KOPT-K1 (cell line): ENCODE data around the gene TRIOBP.
A peak's percentile ranks its signal among the peaks of the same experiment; 100 is the strongest.

Source experiments
- H3K27ac ChIP-seq: fragments of 200-600 bp; sonication (generic); 2 replicates; pipeline ENCODE4 v1.5.1; 2016; ENCODE audit warnings: antibody characterized with exemption, mild to moderate bottlenecking, low read depth, low read length; ENCODE audit not compliant: poor library complexity, severe bottlenecking
- H3K36me3 ChIP-seq: fragments of 200-600 bp; sonication (generic); 2 replicates; pipeline ENCODE4 v1.5.1; 2017; ENCODE audit warnings: antibody characterized with exemption, mild to moderate bottlenecking, low read length, moderate library complexity; ENCODE audit not compliant: insufficient read depth
- H3K9me3 ChIP-seq: fragments of 200-600 bp; sonication (generic); 2 replicates; pipeline ENCODE4 v1.5.1; 2017; ENCODE audit warnings: antibody characterized with exemption, low read length, mild to moderate bottlenecking; ENCODE audit not compliant: insufficient read depth, poor library complexity, severe bottlenecking

Gene TRIOBP

DNA sequence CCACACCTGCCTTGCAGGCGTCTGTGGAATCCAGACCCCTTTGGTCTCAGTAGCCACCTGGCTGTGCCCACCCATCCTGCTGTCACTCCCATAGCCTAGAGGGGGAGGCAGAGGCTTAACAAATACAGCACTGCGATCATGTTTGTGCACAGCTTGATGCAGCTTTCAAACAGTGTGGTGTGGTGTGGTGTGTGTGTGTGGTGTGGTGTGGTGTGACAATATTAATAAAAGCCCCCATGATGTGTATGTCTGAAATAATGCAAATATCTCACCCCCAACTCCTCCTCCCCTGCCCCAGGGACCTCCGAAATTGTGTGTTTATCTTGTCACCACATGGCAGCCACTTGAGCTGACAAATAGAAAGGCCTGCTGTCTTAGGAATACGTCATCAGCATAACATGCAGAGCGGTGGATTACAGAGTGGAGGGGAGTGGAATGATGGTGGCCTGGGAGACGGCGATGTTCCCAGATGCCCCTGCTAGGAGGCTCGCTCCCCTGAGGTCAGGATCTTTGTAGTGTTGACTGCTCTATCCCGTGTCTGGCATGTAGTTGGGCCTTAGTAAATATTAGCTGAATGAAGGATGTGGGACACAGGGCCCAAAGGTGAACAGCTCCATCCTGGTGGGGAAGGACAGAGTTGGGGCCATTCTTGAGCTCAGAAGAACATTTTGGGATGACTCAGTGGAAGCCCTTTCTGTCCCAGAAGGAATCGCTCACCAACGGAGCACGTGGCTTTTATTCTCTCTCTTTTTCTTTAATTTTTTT is 35.5 kb upstream of the TRIOBP start:
- Histone ChIP-seq H3K27ac (no peak overlapping the region), H3K36me3 (peaks cover 57% of the 10 kb centered on the region), H3K9me3 (no peaks in the 10 kb centered on the region)

DNA sequence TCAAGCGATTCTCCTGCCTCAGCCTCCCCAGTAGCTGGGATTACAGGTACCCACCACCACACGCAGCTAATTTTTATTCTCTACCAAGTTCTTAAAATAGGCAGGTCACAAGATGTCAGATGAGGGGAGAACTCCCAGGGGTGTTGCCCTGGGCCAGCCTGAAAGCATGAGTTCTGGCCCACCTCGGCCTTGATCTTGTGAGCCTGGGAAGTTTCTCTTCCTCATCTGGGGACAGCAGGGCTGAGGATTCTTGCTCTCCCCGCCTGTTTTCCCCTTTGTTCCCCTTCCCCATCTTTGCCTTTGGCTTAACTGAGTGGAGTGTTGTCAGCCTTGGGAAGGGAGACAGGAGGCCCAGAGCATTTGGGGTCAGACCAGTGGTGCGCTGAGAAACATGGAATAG is 34.8 kb upstream of the TRIOBP start:
- H3K27ac ChIP-seq, result no peak overlapping the region
- no peaks in the 10 kb centered on the region for H3K9me3 ChIP-seq
- H3K36me3 ChIP-seq, result peaks cover 64% of the 10 kb centered on the region

DNA sequence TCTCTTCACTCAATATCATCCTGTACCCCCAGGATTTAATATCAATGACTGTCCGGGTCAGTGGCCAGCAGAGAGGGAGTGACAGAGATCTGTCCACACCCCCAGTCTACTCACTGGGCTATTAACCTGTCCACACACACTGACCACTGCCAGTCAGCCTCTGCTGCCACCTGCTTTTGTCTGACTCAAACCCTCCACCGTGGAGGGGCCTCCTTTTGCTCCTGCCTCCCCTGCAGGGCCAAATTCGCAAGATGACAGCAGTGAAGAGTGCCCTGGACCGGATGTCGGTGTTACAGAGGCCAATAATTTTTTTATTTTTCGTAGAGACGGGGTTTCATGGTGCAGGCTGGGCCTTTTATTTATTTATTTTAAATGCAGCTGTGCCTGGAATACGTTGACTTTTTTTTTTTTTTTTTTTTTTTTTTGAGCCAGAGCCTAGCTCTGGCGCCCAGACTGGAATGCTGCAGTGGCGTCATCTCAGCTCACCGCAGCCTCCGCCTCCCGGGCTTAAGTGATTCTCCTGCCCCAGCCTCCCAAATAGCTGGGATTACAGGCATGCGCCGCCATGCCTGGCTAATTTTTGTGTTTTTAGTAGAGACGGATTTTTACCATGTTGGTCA is 33.2 kb upstream of the TRIOBP start:
- H3K36me3 ChIP-seq, result peaks cover 80% of the 10 kb centered on the region
- no peak overlapping the region for H3K27ac ChIP-seq

DNA sequence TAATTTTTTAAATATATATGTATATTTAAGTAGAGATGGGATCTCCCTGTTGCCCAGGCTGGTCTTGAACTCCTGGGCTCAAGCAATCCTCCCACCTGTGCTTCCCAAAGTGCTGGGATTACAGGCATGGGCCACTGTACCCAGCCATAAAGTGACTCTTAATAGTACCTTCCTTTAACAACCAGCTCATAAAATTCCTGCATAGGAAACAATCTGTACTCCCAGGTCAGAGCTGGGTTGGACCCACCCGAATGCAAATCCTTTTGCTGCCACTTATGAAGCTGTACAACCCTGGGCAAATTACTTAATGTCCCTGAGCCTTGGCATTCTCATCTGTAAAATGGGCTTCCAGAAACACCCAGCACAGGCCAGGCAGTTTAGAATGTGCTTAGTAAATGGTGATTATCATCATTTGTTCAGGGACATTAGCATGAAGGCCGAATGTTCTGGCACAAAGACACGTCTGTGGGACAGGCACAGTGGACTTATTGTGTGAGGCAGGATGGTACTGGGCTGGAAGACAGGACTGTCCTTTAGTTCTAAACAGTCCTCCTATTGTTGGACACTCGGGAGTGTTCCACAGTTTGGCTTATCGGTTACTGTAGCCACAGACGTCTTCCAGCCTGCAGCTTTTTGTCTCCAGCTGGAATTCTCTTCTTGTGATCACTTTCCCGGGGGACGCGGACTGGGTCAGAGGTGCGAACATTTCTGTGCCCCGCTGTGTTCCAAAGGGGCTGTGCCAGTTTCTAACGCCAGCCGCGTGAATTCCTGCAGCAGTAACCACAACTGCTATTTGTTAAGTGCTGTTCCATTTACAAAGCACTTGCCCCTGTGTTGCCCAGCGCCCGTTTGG is 32.4 kb upstream of the TRIOBP start:
- Histone ChIP-seq H3K36me3 (peaks cover 86% of the 10 kb centered on the region), H3K9me3 (no peaks in the 10 kb centered on the region), H3K27ac (no peak overlapping the region)

More for the DNA sequence above, 33.2 kb upstream of the TRIOBP start:
- no peaks in the 10 kb centered on the region for H3K9me3 ChIP-seq

DNA sequence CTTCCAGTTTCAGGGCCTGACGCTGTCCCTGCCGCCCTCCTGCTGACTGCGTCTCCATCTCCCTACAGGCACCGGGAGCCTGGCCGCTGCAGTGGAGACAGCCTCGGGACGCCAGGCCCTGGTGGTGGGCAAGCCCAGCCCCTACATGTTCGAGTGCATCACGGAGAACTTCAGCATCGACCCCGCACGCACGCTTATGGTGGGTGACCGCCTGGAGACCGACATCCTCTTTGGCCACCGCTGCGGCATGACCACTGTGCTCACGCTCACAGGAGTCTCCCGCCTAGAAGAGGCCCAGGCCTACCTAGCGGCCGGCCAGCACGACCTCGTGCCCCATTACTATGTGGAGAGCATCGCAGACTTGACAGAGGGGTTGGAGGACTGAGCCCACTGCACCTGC is 31.4 kb upstream of the TRIOBP start:
- Histone ChIP-seq H3K9me3 (no peaks in the 10 kb centered on the region), H3K36me3 (peaks cover 82% of the 10 kb centered on the region), H3K27ac (no peak overlapping the region)

DNA sequence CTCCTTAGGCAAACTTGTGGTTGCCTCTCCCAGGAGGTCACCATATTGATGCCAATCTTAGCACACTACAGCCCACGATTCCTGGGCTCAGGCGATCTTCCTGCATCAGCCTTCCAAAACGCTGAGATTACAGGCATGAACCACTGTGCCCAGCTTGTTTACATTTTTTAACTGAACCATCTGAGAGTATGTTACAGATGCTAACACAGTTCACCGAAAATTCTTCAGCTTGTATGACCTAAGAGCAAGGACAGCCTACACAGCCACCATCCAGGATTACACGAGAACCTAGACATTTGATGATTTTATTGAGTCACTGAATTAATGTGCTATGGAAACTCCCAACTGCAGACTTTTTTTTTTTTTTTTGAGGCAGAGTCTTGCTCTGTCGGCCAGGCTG is 27.3 kb upstream of the TRIOBP start:
- peaks cover 47% of the 10 kb centered on the region for H3K36me3 ChIP-seq
- no peaks in the 10 kb centered on the region for H3K9me3 ChIP-seq
- H3K27ac ChIP-seq, result no peak overlapping the region

DNA sequence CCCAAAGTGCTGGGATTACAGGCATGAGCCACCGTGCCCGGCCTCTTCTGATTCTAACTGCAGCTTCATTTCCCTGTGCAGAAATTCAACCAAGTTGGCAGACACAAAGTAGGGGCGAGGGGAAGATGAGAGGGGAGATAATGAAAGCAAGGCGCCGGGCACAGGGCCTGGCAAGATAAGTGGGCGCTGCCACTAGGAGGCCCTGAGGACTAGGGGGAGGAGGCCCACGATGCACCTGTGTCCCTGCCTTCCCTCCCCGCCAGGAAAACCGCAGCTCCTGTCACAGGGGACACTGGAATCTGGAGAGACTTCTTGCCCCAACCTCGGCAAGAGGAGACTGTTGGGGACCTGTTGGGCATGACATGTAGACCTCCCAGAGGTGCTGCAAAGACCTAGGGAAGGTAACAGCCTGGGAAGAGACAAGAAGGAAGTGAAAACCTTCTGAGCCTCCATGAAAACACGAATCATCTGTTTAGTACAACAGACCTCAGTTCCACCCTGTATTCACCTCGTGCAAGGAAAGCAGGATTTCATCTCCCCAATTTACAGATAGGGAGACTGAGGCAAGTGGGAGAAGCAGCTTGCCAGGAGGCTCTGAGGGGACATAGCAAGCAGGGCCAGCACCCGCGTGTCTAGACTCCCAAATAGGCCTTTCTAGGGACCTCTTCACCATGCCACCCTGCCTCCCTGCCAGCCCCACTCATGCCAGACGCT is 24.5 kb upstream of the TRIOBP start:
- Histone ChIP-seq H3K9me3 (no peaks in the 10 kb centered on the region), H3K36me3 (peaks cover 19% of the 10 kb centered on the region), H3K27ac (peak overlapping the region; percentile 72)

DNA sequence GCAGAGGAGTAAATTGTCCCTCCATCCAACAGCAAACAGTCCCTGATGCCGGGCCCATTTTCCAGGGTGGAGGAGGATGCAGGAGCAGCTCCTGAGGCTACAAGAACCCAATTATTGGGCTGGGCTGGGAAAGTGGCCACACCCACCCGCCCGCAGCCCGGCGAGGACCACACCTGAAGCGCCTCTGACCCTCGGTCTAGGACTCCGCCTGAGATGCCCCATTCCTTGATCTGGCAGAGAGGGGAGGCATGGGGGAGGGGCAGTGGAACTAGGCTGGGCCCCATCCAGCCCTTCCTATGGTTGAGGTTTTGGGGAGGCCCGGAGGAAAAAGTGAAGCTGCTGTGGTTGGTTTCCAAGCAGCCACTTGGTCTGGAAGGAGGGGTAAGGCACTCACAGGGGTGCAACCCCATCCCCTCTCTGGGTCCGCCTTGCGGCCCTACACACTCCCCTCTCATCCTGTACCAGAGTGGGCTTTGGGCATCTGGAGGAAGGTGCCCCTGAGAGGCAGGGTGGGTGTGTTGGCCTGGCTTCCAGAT is 23.9 kb upstream of the TRIOBP start:
- H3K27ac ChIP-seq, result peak overlapping the region; percentile 72
- H3K36me3 ChIP-seq, result peaks cover 13% of the 10 kb centered on the region; the same call in 1 of the 2 replicates
- H3K9me3 ChIP-seq, result no peaks in the 10 kb centered on the region

DNA sequence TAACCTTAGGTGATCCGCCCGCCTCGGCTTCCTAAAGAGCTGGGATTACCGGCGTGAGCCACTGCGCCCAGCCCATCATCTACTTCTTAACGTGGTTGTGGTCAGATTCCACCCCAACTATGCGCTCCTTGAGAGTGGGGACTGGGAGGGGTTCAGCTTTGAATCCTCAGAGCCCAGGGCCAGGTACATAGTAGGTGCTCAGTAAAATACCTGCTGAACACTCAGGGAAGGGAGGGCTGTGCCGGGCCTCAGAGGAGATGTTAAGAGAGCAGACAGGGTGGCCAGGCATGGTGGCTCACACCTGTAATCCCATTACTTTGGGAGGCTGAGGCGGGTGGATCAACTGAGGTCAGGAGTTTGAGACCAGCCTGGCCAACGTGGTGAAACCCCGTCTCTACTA is 22.6 kb upstream of the TRIOBP start:
- H3K36me3 ChIP-seq, result peaks cover 3% of the 10 kb centered on the region; the same call in 1 of the 2 replicates
- H3K9me3 ChIP-seq, result no peaks in the 10 kb centered on the region
- no peak overlapping the region for H3K27ac ChIP-seq

DNA sequence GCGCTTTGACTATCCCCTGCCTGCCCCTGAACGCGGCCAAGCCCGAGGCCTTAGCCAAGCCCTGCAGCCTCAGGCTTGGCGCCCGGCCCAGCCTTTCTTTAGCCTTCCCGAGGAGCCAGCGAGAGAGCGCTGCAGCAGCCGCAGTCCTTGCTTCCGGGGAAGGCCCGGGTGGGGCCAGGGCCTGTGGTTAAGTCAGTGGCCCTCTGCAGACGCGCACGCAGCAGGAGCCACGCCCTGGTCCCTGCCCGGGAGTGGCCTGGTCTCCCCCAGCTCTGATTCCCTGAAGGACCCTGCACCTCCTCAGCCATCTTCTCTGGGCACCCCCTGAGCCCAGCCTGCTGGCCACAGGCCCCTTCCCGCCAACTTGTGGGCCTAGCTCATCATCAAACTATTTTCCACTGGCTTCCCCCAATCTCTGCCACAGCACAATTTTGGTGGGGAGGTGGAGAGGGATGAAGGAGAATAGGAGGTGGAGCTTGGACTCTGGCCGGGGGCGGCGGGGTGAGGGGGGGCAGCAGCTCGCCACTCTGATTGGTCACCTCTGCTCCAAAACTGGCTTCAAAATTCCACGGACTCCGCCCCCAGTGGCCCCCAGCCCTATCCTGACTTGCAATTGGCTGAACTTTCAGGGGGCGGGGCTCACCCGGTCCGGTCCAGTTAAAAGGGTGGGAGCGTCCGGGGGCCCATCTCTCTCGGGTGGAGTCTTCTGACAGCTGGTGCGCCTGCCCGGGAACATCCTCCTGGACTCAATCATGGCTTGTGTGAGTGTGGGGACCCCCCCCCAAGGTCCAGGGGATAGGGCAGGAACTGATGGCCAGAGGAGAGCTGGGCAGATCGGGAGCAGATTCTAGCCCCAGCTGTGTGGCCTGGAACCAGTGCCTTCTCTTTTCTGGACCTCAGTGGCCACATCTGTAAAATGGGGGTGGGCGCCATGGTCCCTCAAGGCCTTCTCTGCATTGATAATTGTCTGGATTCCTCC is 21.6 kb upstream of the TRIOBP start, which contains the start of gene LGALS1:
TSS of gene LGALS1 (plus strand) at position 686 of the 979 bp plus-strand sequence. CDS start at position 753, 67 bp downstream.
- H3K9me3 ChIP-seq, result no peaks in the 10 kb centered on the region
- H3K36me3 ChIP-seq, result no peaks in the 10 kb centered on the region
- peak within 1 kb of the TSS; percentile 96 for H3K27ac ChIP-seq

DNA sequence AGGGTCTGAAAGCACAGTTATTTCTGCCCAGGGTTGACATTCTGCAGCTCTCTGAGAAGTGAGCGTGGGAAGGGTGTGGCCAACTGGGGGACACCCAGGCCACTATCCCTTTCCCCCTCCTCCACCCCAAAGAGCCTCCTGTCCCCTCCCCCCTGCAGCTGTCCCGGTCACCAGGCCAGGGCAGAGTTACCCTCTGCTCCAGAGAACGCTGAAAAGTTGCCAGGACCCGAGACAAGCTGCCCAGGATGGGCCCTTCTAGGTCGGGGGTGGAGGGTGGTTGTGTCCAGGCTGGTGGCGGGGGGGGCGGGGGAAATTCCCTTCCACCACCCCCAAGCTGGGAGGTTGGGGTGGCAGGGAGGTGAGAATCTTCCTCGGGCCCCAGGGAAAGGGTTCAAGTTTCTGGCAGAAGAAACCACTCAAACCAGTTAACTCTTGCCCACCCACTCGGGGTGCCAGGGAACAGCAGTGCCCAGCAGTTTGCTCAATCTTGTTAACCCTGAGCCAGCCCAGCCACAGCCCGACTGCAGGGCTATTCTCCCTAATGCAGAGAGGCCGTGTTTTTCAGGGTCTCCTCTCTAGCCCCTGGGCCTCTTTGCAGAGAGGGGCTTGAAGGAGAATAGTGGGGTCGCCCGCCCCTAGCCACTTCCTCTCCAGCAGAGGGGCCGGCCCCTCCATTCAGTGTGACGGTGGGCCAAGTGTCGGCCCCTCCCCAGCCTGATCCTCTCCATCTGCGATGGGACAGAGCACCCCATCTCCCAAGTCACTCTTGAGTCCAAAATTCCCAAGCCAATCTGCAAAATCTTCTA is 20.7 kb upstream of the TRIOBP start:
- Histone ChIP-seq H3K27ac (peak overlapping the region; percentile 96), H3K9me3 (no peaks in the 10 kb centered on the region), H3K36me3 (no peaks in the 10 kb centered on the region)

DNA sequence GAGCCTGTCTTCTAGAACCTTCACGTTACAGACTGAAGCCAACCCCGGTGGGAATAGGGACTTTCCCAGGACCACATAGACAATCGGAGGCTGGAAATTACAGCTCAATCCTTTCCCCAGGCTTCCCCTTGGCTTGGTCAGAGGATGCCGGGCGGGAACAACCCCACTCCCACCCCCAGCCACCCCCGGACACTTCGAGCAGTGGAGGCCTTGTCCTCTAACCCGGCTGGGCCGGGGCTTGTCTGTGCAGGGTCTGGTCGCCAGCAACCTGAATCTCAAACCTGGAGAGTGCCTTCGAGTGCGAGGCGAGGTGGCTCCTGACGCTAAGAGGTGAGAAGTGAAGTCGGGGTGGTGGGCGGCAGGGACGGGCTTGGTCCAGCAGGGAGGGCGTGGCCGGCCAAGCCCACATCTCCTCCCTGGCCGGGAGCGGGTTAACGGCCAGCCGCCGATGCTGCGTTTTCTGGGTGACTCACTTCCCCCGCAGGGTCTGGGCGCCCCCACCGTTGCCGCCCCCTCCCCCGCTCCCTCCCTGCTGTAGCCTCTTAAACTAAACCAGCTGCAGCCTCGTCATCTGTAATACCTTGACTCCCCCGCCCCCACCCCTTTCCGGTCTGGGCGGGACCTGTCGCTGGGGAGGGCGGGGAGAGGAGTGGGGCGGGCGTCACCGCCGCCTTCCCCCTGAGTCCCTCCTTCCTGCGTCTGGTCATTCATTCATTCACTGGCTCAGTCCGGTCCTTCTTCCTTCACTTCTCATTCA is 19.9 kb upstream of the TRIOBP start:
- H3K36me3 ChIP-seq, result no peaks in the 10 kb centered on the region
- no peaks in the 10 kb centered on the region for H3K9me3 ChIP-seq
- peak overlapping the region; percentile 96 for H3K27ac ChIP-seq
